ENCODE measurements around the gene CHDH.

Gene CHDH

GRCh38 chr3:53859178-53859577, 13.0 kb upstream of the CHDH start:
- H3K4me1 ChIP-seq (ENCODE audit: control insufficient read depth in 1 of 2, insufficient read depth in 1 of 2, low read depth in 1 of 2, low read length in 1 of 2), result no peaks in the 10 kb centered on the region
- peaks cover 50% of the 10 kb centered on the region for H3K36me3 ChIP-seq
- H3K9me3 ChIP-seq, result no peaks in the 10 kb centered on the region
- TF ChIP-seq CTCF (IDR thresholded peaks at IDR 0.05), result no peak
- H3K4me3 ChIP-seq (ENCODE audit: low read depth in 1 of 2, low read length in 1 of 2), result no peak overlapping the region
- no peak overlapping the region for H3K27ac ChIP-seq
- peaks cover 20% of the 10 kb centered on the region for H3K27me3 ChIP-seq

- no peak for TF ChIP-seq CTCF (IDR thresholded peaks at IDR 0.05)
- Histone ChIP-seq H3K36me3 (peaks cover 40% of the 10 kb centered on the region), H3K4me3 (ENCODE audit: low read depth in 1 of 2, low read length in 1 of 2) (no peak overlapping the region), H3K9me3 (no peaks in the 10 kb centered on the region), H3K4me1 (ENCODE audit: control insufficient read depth in 1 of 2, insufficient read depth in 1 of 2, low read depth in 1 of 2, low read length in 1 of 2) (no peaks in the 10 kb centered on the region), H3K27ac (no peak overlapping the region), H3K27me3 (peaks cover 21% of the 10 kb centered on the region)
These were observed 12.0 kb upstream of the CHDH start for GRCh38 chr3:53858096-53858741.

GRCh38 chr3:53856964-53857363, 10.7 kb upstream of the CHDH start:
- peaks cover 23% of the 10 kb centered on the region for H3K27me3 ChIP-seq
- H3K36me3 ChIP-seq, result peaks cover 28% of the 10 kb centered on the region
- no peak overlapping the region for H3K27ac ChIP-seq
- TF ChIP-seq CTCF (IDR thresholded peaks at IDR 0.05), result no peak
- no peak overlapping the region for H3K4me3 ChIP-seq (ENCODE audit: low read depth in 1 of 2, low read length in 1 of 2)
- no peaks in the 10 kb centered on the region for H3K9me3 ChIP-seq
- H3K4me1 ChIP-seq (ENCODE audit: control insufficient read depth in 1 of 2, insufficient read depth in 1 of 2, low read depth in 1 of 2, low read length in 1 of 2), result no peaks in the 10 kb centered on the region

- peaks cover 9% of the 10 kb centered on the region in 2 experiments for H3K4me1 ChIP-seq (ENCODE audit: control insufficient read depth in 1 of 2, insufficient read depth in 1 of 2, low read depth in 1 of 2, low read length in 1 of 2)
- H3K27me3 ChIP-seq, result peaks cover 73% of the 10 kb centered on the region
- no peaks in the 10 kb centered on the region for H3K36me3 ChIP-seq
- H3K4me3 ChIP-seq (ENCODE audit: low read depth in 1 of 2, low read length in 1 of 2), result no peak overlapping the region
- H3K9me3 ChIP-seq, result no peaks in the 10 kb centered on the region
- TF ChIP-seq CTCF (IDR thresholded peaks at IDR 0.05), result no peak
- H3K27ac ChIP-seq, result no peak overlapping the region
These were observed 4.7 kb upstream of the CHDH start for GRCh38 chr3:53850895-53851294.

- Histone ChIP-seq H3K4me3 (ENCODE audit: low read depth in 1 of 2, low read length in 1 of 2) (no peak overlapping the region), H3K9me3 (no peaks in the 10 kb centered on the region), H3K4me1 (ENCODE audit: control insufficient read depth in 1 of 2, insufficient read depth in 1 of 2, low read depth in 1 of 2, low read length in 1 of 2) (peaks cover 15 to 17% of the 10 kb centered on the region in 2 experiments), H3K27me3 (peaks cover 74% of the 10 kb centered on the region), H3K27ac (no peak overlapping the region), H3K36me3 (no peaks in the 10 kb centered on the region)
- TF ChIP-seq CTCF (IDR thresholded peaks at IDR 0.05), result no peak
These were observed 3.7 kb upstream of the CHDH start for GRCh38 chr3:53849916-53850315.

GRCh38 chr3:53846851-53847155, 584 bp upstream of the CHDH start:
- H3K27ac ChIP-seq, result no peak overlapping the region
- peaks cover 15 to 17% of the 10 kb centered on the region in 2 experiments for H3K4me1 ChIP-seq (ENCODE audit: control insufficient read depth in 1 of 2, insufficient read depth in 1 of 2, low read depth in 1 of 2, low read length in 1 of 2)
- TF ChIP-seq CTCF (IDR thresholded peaks at IDR 0.05), result no peak
- H3K9me3 ChIP-seq, result no peaks in the 10 kb centered on the region
- peaks cover 82% of the 10 kb centered on the region for H3K27me3 ChIP-seq
- H3K4me3 ChIP-seq (ENCODE audit: low read depth in 1 of 2, low read length in 1 of 2), result peak overlapping the region; percentile 57 to 66
- no peaks in the 10 kb centered on the region for H3K36me3 ChIP-seq

All from neutrophil (primary cell).